ENCODE measurements around the gene GNG2. TPM values are rescaled to one million over a fixed set of nuclear protein-coding genes. Genes with fewer than 3 reads are reported as not detected.
A peak's percentile ranks its signal among the peaks of the same experiment; 100 is the strongest.

The GNG2 gene
- 10.3 TPM for total RNA-seq
- long read RNA-seq, transcript GNG2-213 (4 exons, 2,125 nt) = major isoform, 5 of 10 reads
- long read RNA-seq, partial matches to known transcripts = 0 of 10 reads
- long read RNA-seq, other reads (novel, unspliced or antisense) = 4 of 10 reads

GRCh38 chr14:51860164-51860824 is at the start of gene GNG2:
Gene GNG2, plus strand, starts transcription at chr14:51860612. Its CDS starts 90,067 bp downstream, at chr14:51950679.
- intact Hi-C loops (cut with DNase I) = no loop called here
- DNase-seq = peak; percentile 92
- peak; percentile 99 for ATAC-seq (ENCODE audit: poor library complexity)

DNA sequence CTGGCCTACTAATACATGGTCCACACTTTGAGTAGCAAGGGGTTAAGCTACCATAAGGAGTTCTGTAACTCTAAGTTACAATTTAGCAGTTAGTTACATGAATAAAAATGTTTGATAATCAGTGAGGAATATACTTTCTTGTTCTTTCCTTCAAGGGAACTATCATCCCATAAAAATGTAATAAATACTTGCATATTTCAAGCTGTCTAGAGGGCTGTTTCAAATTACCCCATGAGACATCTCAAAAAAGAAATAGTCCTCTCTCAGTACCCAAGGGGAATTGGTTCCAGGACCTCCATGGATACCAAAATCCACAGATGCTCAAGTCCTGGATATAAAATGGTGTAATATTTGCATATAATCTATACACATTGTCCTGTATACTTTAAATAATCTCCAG is 48.7 kb upstream of the GNG2 start:
- DNase-seq = no peak
- intact Hi-C loops (cut with DNase I) = no loop called here
- ATAC-seq (ENCODE audit: poor library complexity) = no peak

DNA sequence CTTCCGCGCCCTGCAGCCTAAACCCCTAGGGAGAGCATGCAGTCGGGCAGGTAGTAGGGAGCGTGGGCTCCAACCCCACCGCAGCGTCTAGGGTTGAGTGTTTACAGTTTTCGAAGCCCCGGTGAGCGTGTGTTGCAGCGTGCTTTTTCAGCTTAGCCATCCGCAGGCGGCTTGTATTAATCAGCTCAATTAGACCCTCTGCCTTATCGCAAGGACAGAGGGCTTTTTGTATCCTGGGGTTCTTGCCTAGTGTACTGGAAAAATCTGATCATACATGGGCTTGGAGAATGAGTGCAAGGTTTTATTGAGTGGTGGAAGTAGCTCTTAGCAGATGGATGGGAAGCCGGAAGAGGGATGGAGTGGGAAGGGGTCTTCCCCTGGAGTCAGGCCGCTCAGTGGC is 44.4 kb upstream of the GNG2 start:
- intact Hi-C loops (cut with DNase I) = no loop called here
- ATAC-seq (ENCODE audit: poor library complexity) (no peak), DNase-seq (no peak)

DNA sequence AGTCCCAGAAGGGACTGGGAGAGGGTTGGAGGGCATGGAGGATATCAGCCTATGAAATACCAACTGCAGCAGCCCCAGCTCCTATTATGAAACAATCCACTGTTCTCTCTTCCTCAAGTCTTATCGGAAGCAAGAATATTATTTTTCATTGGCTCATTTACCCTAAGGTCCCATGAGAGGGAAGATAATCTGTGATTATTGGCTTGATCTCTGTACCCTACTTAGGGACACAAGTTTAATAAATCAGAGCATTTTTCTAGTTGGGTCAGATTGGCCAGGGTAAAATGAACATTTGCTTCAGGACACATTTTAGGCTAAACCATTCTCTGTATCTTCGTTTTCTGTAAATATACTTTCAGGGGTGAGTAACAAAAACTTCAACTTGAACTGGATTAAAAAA is 43.1 kb upstream of the GNG2 start:
- intact Hi-C loops (cut with DNase I) = no loop called here
- DNase-seq (no peak), ATAC-seq (ENCODE audit: poor library complexity) (peak; percentile 43)

- ATAC-seq (ENCODE audit: poor library complexity) = no peak
- intact Hi-C loops (cut with DNase I) = no loop called here
- DNase-seq = no peak
These were observed 41.5 kb upstream of the GNG2 start for GRCh38 chr14:51818748-51819380.

DNA sequence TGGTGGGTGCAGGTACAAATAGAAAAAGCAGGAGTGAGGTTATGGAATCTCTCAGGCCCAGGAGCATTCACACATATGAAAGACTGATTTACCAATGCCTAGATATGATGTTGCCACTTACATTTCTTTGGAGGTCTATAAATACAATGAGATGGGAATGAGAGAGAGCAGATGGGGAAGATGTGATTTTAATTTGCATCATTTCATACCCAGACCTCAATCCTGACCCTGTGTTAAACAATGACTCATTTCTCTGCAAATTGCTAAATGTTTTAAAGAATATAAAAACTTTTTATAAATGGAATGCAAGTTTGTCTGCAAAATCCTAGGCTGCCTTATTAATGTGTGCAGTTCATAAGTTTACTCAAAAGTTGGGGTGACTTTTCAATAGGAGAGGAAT is 38.6 kb upstream of the GNG2 start:
- ATAC-seq (ENCODE audit: poor library complexity) (no peak), DNase-seq (no peak)
- intact Hi-C loops (cut with DNase I) = no loop called here

GRCh38 chr14:51822499-51822898 is 37.9 kb upstream of the GNG2 start:
- DNase-seq = no peak
- no peak for ATAC-seq (ENCODE audit: poor library complexity)
- intact Hi-C loops (cut with DNase I) = no loop called here

GRCh38 chr14:51823706-51824105 is 36.7 kb upstream of the GNG2 start:
- ATAC-seq (ENCODE audit: poor library complexity) (no peak), DNase-seq (no peak)
- intact Hi-C loops (cut with DNase I) = no loop called here

DNA sequence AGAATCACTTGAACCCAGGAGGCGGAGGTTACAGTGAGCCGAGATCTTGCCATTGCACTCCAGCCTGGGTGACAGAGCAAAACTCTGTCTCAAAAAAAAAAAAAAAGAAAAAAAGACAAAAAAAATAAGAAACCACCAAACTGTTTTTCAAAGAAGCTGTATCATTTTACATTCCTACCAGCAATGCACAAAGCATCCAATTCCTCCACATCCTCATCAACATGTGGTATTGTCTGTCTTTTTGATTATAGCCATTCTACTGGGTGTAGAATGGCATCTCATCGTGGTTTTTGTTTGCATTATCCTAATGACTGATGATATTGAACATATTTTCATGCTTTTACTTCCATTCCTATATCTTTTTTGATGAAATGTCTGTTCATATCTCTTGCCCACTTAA is 36.2 kb upstream of the GNG2 start:
- ATAC-seq (ENCODE audit: poor library complexity) (no peak), DNase-seq (no peak)
- intact Hi-C loops (cut with DNase I) = no loop called here

DNA sequence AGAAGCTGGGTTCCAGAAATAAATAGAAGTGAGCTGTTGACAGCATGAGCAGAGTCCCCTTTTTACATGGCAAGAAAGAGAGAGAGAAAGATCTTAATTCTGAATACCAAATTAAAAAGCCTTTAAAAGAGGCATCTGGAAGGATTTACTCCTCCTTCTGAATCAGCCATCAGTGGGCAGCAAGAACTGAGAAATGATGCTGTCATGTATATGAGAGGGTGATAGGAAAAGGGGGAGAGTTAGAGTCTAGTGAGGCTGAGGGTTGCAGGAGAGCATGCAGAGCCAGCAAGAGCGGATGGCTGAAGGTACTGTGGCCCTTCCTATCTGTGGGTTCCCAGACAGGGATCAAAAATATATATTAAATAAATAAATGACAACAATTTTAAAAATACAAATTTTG is 34.5 kb upstream of the GNG2 start:
- ATAC-seq (ENCODE audit: poor library complexity) (no peak), DNase-seq (no peak)
- intact Hi-C loops (cut with DNase I) = no loop called here

- intact Hi-C loops (cut with DNase I) = no loop called here
- DNase-seq = no peak
- ATAC-seq (ENCODE audit: poor library complexity) = no peak
These were observed 32.2 kb upstream of the GNG2 start for GRCh38 chr14:51828017-51828797.

- intact Hi-C loops (cut with DNase I) = no loop called here
- DNase-seq = no peak
- ATAC-seq (ENCODE audit: poor library complexity) = no peak
These were observed 26.2 kb upstream of the GNG2 start for GRCh38 chr14:51834240-51834639.

DNA sequence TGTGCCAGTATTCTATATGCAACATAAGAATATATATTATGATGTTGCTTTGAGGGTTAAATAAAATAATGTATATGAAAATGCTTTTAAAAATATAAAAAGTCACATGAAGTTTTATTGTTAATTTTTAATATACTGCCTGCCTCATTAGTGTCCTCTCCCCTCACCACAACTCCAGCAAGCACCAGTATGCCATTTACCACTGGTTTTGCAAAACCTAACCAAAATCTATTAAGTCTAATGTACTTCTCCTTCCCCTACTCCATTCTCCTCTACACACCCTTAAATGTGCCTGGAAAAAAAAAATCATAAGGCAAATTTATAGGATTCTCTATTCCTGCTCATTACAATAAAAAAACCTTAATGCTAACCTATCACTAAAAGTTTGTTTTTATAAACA is 24.0 kb upstream of the GNG2 start:
- ATAC-seq (ENCODE audit: poor library complexity) (no peak), DNase-seq (no peak)
- intact Hi-C loops (cut with DNase I) = no loop called here

GRCh38 chr14:51844081-51844881 is 16.1 kb upstream of the GNG2 start:
- DNase-seq = no peak
- no peak for ATAC-seq (ENCODE audit: poor library complexity)
- intact Hi-C loops (cut with DNase I) = no loop called here

GRCh38 chr14:51845811-51846210 is 14.6 kb upstream of the GNG2 start:
- intact Hi-C loops (cut with DNase I) = no loop called here
- DNase-seq = no peak
- ATAC-seq (ENCODE audit: poor library complexity) = no peak

DNA sequence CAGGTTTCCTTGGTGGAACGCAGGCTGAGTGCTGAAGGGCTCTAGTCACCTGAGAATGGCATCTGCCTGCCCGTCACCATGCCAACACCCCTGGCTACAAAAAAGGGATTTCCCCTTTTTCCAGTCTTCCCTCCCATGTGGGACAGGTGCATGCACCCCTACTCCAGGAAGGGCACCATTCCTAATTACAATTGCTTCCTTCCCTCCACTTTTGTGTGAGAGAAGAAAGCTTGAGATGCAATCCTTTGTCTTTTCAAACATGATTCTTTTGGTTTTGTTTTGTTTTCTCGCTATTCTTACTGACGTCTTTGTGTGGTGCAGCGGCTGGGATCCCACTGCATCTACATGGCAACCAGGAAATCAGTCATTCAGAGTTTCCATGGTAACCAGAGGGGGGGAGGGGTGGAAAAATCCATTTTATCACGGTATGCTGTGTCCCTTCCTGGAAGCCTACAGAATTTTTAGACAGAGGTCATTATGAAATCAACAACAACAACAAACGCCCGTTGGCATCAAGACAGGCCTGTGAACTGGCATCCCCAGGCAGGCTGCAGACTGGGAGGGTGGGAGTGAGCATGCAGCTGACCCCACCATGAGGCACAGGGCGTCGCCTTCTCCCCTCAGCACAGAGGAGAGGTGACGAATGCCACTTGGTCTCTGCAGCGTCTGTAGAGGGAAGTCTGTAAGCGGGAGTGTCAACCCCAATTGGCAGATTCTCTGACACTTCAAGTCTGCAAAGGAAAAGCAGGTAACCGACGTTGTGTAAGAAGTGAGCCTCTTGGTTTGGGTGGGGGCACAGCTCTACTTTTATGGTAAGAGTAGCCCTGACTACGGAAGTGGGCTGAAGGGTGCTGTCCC is 13.6 kb upstream of the GNG2 start:
- peak; percentile 83 for ATAC-seq (ENCODE audit: poor library complexity)
- intact Hi-C loops (cut with DNase I) = no loop called here

DNA sequence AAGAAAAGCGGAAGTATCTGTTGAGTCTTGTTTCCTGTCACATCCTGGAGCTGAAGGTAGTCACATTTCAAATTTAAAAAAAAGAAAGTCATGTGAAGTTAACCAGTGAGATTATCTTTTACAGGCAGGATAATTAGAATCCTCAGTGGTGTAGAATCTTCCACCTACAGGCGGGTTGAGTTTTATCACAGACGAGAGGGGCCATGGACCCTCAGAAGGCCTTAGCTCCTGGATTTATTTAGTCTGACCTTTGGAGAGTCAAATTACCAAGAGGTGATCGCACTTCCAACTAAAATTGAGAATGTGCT is 13.0 kb upstream of the GNG2 start:
- DNase-seq (no peak), ATAC-seq (ENCODE audit: poor library complexity) (no peak)
- intact Hi-C loops (cut with DNase I) = no loop called here

More for the DNA sequence above, 13.6 kb upstream of the GNG2 start:
- DNase-seq = peak; percentile 51

DNA sequence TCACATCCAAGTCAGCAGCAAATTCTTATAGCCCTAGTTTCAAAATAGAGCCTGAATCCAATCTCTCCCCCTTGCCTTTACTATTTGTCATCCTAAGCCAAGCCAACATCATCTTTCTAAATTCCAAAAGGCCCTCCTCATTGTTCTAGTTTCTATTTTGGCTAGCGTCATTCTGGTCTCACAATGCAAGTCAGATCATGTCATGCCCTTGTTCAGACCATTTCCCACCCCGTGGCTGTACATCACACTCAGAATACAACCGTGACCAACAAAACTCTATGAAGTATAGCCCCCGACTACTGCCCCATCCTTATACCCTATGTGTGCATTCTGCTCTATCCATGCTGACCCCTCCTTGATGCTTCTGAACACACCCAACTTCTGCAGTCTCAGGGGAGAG is 12.3 kb upstream of the GNG2 start:
- no peak for DNase-seq
- intact Hi-C loops (cut with DNase I) = no loop called here
- no peak for ATAC-seq (ENCODE audit: poor library complexity)

Measured in Right ventricle myocardium superior (tissue), 1 donor.